HL-60/S4 (cell line): Measurements from ENCODE around the gene ITGB2.

ENCODE experiments used
- in situ Hi-C: fragments of 300-500 bp; cut with MboI; formaldehyde crosslinking; loops from 2 replicates; pipeline ENCODE4 v1.14.3; 2022; ENCODE audit warnings: low sequenced_read_pairs

The ITGB2 gene

GRCh38 chr21:44943005-44943685, 22.4 kb upstream of the ITGB2 start:
- in situ Hi-C loops: loop anchor here (25.0 kb wide), 1 partner anchor 431 kb away; no protein-coding TSS in a partner anchor

GRCh38 chr21:44942566-44942965, 21.9 kb upstream of the ITGB2 start:
- in situ Hi-C loops: loop anchor here (25.0 kb wide), 1 partner anchor 430 kb away; no protein-coding TSS in a partner anchor

GRCh38 chr21:44941567-44941966, 20.9 kb upstream of the ITGB2 start:
- in situ Hi-C loops: loop anchor here (25.0 kb wide), 1 partner anchor 429 kb away; no protein-coding TSS in a partner anchor

GRCh38 chr21:44940116-44940631, 19.5 kb upstream of the ITGB2 start:
- in situ Hi-C loops: loop anchor here (25.0 kb wide), 1 partner anchor 428 kb away; no protein-coding TSS in a partner anchor

DNA sequence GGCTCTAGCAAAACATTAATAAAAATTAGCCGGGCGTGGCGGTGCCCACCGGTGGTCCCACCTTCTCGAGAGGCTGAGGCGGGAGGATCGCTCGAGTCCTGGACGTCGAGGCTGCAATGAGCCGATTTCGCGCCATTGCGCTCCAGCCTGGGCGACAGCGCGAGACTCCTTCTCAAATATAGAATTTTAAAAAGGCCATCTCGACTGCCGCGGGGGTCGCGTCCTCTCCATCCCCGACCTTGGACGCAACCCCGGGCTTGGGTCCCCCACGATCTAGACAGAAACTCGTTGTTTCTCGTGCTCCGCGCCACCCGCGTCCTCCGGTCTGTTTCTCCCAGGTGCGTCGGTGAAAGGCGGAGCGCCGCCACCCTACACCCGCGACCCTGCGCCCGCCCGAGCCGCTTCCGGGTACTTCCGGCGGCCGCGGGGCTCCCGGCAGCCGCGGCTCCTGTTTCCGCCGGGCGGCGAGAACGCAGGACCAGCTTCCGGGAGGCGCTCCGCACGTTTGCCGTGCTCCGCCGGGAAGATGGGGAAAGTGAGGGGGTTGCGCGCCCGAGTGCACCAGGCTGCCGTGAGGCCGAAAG, 18.9 kb upstream of the ITGB2 start, which contains the start of gene SLX9:
Gene SLX9, plus strand, starts transcription at position 498 of the 584 bp plus-strand sequence. Its CDS starts 29 bp downstream, at position 527.
- in situ Hi-C loops: loop anchor here (10.0 to 25.0 kb wide), 2 partner anchors 145 to 427 kb away; no protein-coding TSS in a partner anchor

DNA sequence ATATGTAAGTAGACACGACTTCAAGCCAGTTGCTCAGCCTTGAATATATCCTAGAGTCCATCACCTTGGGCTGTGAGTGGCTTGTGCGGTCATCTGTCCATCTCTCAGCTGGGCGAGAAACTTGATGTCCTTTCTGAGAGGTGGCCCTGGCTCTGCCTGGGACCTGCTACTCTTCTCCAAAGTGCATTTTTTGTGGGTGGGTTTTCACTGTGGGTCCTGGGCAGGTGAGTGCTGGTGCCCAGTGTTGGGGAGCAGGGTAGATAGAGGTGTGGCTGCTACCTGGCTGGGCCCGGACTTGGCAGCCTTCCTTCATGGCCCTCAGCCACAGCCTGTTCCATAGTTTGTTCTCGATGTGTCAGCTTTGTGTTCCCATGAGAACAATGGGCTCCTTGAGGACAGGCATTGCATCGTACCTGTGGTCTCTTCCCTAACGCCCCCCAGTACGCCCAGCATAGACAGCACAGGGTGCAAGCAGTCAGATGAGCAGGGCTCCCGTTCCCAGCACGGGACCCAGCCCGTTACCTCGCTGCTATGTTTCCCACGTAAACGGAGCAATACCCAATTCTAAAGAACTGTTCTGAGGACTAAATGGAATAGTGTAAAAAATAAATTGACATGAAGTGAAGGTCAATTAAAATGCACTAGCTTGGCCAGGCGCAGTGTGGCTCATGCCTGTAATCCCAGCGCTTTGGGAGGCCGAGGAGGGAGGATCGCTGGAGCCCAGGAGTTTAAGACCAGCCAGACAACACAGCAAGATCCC, 18.3 kb upstream of the ITGB2 start:
- in situ Hi-C loops: loop anchor here (10.0 to 25.0 kb wide), 2 partner anchors 144 to 427 kb away; no protein-coding TSS in a partner anchor

DNA sequence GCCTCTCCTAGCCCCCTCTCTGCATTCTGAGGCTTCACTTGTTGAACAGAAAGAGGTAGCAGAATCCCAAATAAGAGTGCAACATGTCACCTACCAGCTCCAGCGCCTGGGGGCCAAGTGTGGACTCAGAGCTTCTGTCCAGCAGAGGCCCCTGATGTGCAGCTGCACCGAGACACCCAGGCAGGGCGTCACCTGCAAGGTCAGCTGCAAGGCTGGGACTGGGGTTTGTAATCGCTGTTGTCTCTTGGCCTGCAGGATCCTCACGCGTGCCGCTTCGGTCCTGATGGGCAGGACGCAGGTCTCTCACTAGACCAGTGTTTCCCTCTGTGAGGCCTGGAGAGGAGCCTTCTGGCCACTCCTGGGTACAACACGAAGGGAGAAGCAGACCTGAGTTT, 14.8 kb upstream of the ITGB2 start:
- in situ Hi-C loops: loop anchor here (10.0 to 25.0 kb wide), 2 partner anchors 141 to 423 kb away; no protein-coding TSS in a partner anchor

GRCh38 chr21:44934797-44935532, 14.3 kb upstream of the ITGB2 start:
- in situ Hi-C loops: loop anchor here (10.0 to 25.0 kb wide), 2 partner anchors 140 to 423 kb away; no protein-coding TSS in a partner anchor

- in situ Hi-C loops: loop anchor here (10.0 to 25.0 kb wide), 2 partner anchors 139 to 422 kb away; no protein-coding TSS in a partner anchor
Measured at GRCh38 chr21:44934276-44934675, 13.6 kb upstream of the ITGB2 start.

GRCh38 chr21:44933918-44934260, 13.2 kb upstream of the ITGB2 start:
- in situ Hi-C loops: loop anchor here (10.0 to 25.0 kb wide), 2 partner anchors 139 to 422 kb away; no protein-coding TSS in a partner anchor

- in situ Hi-C loops: loop anchor here (10.0 to 25.0 kb wide), 2 partner anchors 139 to 421 kb away; no protein-coding TSS in a partner anchor
Measured at GRCh38 chr21:44933199-44933917, 12.7 kb upstream of the ITGB2 start.

GRCh38 chr21:44932408-44933181, 11.9 kb upstream of the ITGB2 start:
- in situ Hi-C loops: loop anchor here (10.0 to 25.0 kb wide), 2 partner anchors 138 to 420 kb away; no protein-coding TSS in a partner anchor

- in situ Hi-C loops: loop anchor here (10.0 to 25.0 kb wide), 2 partner anchors 137 to 419 kb away; no protein-coding TSS in a partner anchor
Measured at GRCh38 chr21:44931501-44932407, 11.1 kb upstream of the ITGB2 start.

GRCh38 chr21:44931137-44931500, 10.4 kb upstream of the ITGB2 start:
- in situ Hi-C loops: loop anchor here (10.0 to 25.0 kb wide), 2 partner anchors 136 to 419 kb away; no protein-coding TSS in a partner anchor

DNA sequence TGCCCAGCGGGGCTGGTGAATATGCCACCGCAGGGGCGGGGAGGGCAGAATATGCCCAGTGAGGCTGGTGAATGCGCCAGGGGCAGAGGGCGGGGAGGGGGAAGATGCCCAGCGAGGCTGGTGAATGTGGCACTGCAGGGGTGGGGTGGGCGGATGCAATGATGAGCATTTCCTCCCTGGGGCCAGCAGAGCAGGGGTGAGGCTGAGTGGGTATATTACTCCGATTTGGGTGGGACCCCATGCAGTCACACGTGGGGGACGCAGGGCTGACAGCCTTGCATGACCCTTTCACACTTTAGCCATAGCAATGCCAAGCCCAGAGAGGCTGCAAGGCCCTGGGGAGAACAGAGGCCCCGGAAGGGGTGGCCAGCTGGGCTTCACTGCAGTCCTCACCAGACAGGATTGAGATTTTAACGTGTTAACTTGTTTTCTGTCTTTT, 9.9 kb upstream of the ITGB2 start:
- in situ Hi-C loops: loop anchor here (10.0 to 25.0 kb wide), 2 partner anchors 136 to 418 kb away; no protein-coding TSS in a partner anchor

DNA sequence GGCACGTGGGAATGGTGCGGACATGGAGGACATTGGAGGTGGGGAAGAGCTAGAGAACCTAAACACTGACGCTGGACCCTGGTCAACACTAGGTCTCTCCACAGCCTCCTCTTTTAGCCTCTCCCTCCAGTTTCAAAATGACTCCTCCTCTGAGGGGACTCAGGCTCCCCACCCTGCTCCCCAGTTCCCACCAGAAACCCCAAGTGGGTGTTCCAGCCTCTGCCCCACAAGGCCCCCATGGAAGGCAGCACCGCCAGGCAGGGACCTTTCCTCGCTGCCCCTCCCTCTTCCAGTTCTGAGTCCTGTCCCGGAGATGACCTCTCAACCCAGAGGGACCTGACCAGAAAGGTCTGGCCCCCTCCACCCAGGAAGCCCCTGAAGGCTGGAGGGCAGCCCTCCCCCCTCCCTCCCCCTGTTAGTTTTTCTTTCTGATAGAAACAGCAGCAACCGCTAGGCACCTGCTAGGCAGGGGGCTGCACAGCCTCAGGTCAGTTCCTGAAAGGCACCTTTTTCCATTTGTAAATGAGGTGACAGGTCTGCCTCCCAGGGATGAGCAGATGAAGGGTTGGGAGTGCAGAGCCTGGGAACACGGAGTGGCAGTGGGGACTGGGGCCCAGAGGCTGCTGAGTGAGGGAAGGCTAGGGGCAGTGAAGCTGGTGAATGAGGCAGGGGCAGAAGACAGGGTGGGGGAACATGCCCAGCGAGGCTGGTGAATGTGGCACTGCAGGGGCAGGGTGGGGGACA, 9.3 kb upstream of the ITGB2 start:
- in situ Hi-C loops: loop anchor here (5.0 to 25.0 kb wide), 3 partner anchors 38 to 418 kb away; no protein-coding TSS in a partner anchor
